ENCODE results near the gene WBP11. TPM values are rescaled to one million over a fixed set of nuclear protein-coding genes. Genes with fewer than 3 reads are reported as not detected.

The WBP11 gene
- total RNA-seq, 2 experiments from 2014 or later, result 83.9 to 95.7 TPM

- Mint-ChIP-seq H3K9me3 (no peaks in the 10 kb centered on the region), H3K27ac (no peak overlapping the region), H3K27me3 (no peaks in the 10 kb centered on the region), H3K4me1 (peaks cover 16% of the 10 kb centered on the region), H3K4me3 (no peak overlapping the region), H3K36me3 (ENCODE audit: low read depth) (no peaks in the 10 kb centered on the region)
- ChIA-PET POLR2A (no interaction called here), CTCF (interaction anchor here (0.8 to 1.5 kb wide), 4 partner anchors 9 to 41 kb away, joined by 3 to 4 read pairs (median 3); no protein-coding TSS in a partner anchor)
- no peak for DNase-seq
Observed at GRCh38 chr12:14810167-14810952, 7.1 kb upstream of the WBP11 start.

GRCh38 chr12:14803830-14804160 is 517 bp upstream of the WBP11 start:
- no peaks in the 10 kb centered on the region for H3K27me3 Mint-ChIP-seq
- no peak overlapping the region for H3K4me3 Mint-ChIP-seq
- no peak overlapping the region for H3K27ac Mint-ChIP-seq
- peaks cover 20% of the 10 kb centered on the region for H3K4me1 Mint-ChIP-seq
- ChIA-PET CTCF (interaction anchor here (0.9 to 2.5 kb wide), 7 partner anchors 11 to 35 kb away, joined by 3 to 15 read pairs (median 6); a partner anchor contains a TSS), POLR2A (interaction anchor here (1.0 to 2.1 kb wide), 3 partner anchors 29 to 156 kb away, joined by 3 to 18 read pairs (median 11); a partner anchor contains a TSS)
- DNase-seq, result no peak
- H3K36me3 Mint-ChIP-seq (ENCODE audit: low read depth), result peaks cover 14% of the 10 kb centered on the region
- no peaks in the 10 kb centered on the region for H3K9me3 Mint-ChIP-seq

- ChIA-PET POLR2A (interaction anchor here (2.1 kb wide), 2 partner anchors 28 to 32 kb away, joined by 11 to 18 read pairs; a partner anchor contains a TSS), CTCF (interaction anchor here (1.2 to 2.5 kb wide), 7 partner anchors 10 to 34 kb away, joined by 3 to 15 read pairs (median 6); a partner anchor contains a TSS)
- Mint-ChIP-seq H3K4me3 (no peak overlapping the region), H3K36me3 (ENCODE audit: low read depth) (peaks cover 25% of the 10 kb centered on the region), H3K27me3 (no peaks in the 10 kb centered on the region), H3K27ac (no peak overlapping the region), H3K9me3 (no peaks in the 10 kb centered on the region), H3K4me1 (peaks cover 21% of the 10 kb centered on the region)
- no peak for DNase-seq
Observed at GRCh38 chr12:14802721-14803010, 612 bp downstream of the WBP11 start.

- Mint-ChIP-seq H3K4me3 (no peak overlapping the region), H3K27ac (no peak overlapping the region), H3K9me3 (no peaks in the 10 kb centered on the region), H3K27me3 (no peaks in the 10 kb centered on the region), H3K36me3 (ENCODE audit: low read depth) (peaks cover 29% of the 10 kb centered on the region), H3K4me1 (peaks cover 22% of the 10 kb centered on the region)
- DNase-seq, result no peak
- POLR2A ChIA-PET, result interaction anchor here (2.1 kb wide), 2 partner anchors 28 to 32 kb away, joined by 11 to 18 read pairs; a partner anchor contains a TSS
- CTCF ChIA-PET, result interaction anchor here (0.8 to 2.5 kb wide), 7 partner anchors 9 to 31 kb away, joined by 3 to 15 read pairs (median 5); a partner anchor contains a TSS
Observed at GRCh38 chr12:14802247-14802646, 1.0 kb downstream of the WBP11 start.

- ChIA-PET POLR2A (no interaction called here), CTCF (interaction anchor here (0.5 to 0.7 kb wide), 2 partner anchors 30 to 201 kb away, joined by 3 read pairs; no protein-coding TSS in a partner anchor)
- H3K4me3 Mint-ChIP-seq, result no peak overlapping the region
- no peak for DNase-seq
- no peak overlapping the region for H3K27ac Mint-ChIP-seq
- peaks cover 81% of the 10 kb centered on the region for H3K36me3 Mint-ChIP-seq (ENCODE audit: low read depth)
- no peaks in the 10 kb centered on the region for H3K9me3 Mint-ChIP-seq
- peaks cover 4% of the 10 kb centered on the region for H3K4me1 Mint-ChIP-seq
- H3K27me3 Mint-ChIP-seq, result no peaks in the 10 kb centered on the region
Observed at GRCh38 chr12:14795028-14795448, 8.2 kb downstream of the WBP11 start.

- no peak overlapping the region for H3K27ac Mint-ChIP-seq
- H3K4me3 Mint-ChIP-seq, result no peak overlapping the region
- no peaks in the 10 kb centered on the region for H3K27me3 Mint-ChIP-seq
- ChIA-PET CTCF (interaction anchor here (0.9 to 2.7 kb wide), 3 partner anchors 9 to 14 kb away, joined by 3 to 19 read pairs (median 4); a partner anchor contains a TSS), POLR2A (no interaction called here)
- H3K36me3 Mint-ChIP-seq (ENCODE audit: low read depth), result peaks cover 44% of the 10 kb centered on the region
- H3K4me1 Mint-ChIP-seq, result peaks cover 6% of the 10 kb centered on the region
- DNase-seq, result no peak
- no peaks in the 10 kb centered on the region for H3K9me3 Mint-ChIP-seq
Observed at GRCh38 chr12:14785568-14785967, 17.7 kb downstream of the WBP11 start.

GRCh38 chr12:14784471-14784870 is 18.8 kb downstream of the WBP11 start:
- peaks cover 33% of the 10 kb centered on the region for H3K36me3 Mint-ChIP-seq (ENCODE audit: low read depth)
- no peak for DNase-seq
- no peaks in the 10 kb centered on the region for H3K27me3 Mint-ChIP-seq
- no peak overlapping the region for H3K27ac Mint-ChIP-seq
- POLR2A ChIA-PET, result no interaction called here
- H3K4me1 Mint-ChIP-seq, result peaks cover 14% of the 10 kb centered on the region
- CTCF ChIA-PET, result interaction anchor here (0.9 to 2.7 kb wide), 3 partner anchors 10 to 41 kb away, joined by 3 to 19 read pairs (median 6); partner anchors contain the start of genes C12orf60 and WBP11
- no peak overlapping the region for H3K4me3 Mint-ChIP-seq
- no peaks in the 10 kb centered on the region for H3K9me3 Mint-ChIP-seq

- no peaks in the 10 kb centered on the region for H3K9me3 Mint-ChIP-seq
- no peak overlapping the region for H3K27ac Mint-ChIP-seq
- CTCF ChIA-PET, result interaction anchor here (1.1 to 2.7 kb wide), 3 partner anchors 8 to 21 kb away, joined by 5 to 19 read pairs (median 6); partner anchors contain the start of genes C12orf60 and WBP11
- POLR2A ChIA-PET, result no interaction called here
- DNase-seq, result no peak
- no peak overlapping the region for H3K4me3 Mint-ChIP-seq
- H3K27me3 Mint-ChIP-seq, result no peaks in the 10 kb centered on the region
- peaks cover 23% of the 10 kb centered on the region for H3K36me3 Mint-ChIP-seq (ENCODE audit: low read depth)
- peaks cover 14% of the 10 kb centered on the region for H3K4me1 Mint-ChIP-seq
Observed at GRCh38 chr12:14782756-14783155, 20.5 kb downstream of the WBP11 start.

GRCh38 chr12:14781563-14781962 is 21.7 kb downstream of the WBP11 start:
- DNase-seq, result no peak
- no peak overlapping the region for H3K27ac Mint-ChIP-seq
- no peaks in the 10 kb centered on the region for H3K27me3 Mint-ChIP-seq
- peaks cover 18% of the 10 kb centered on the region for H3K4me1 Mint-ChIP-seq
- no peak overlapping the region for H3K4me3 Mint-ChIP-seq
- H3K36me3 Mint-ChIP-seq (ENCODE audit: low read depth), result peaks cover 13% of the 10 kb centered on the region
- CTCF ChIA-PET, result interaction anchor here (0.6 to 2.2 kb wide), 6 partner anchors 8 to 23 kb away, joined by 3 to 6 read pairs (median 4); partner anchors contain the start of genes C12orf60 and WBP11
- no peaks in the 10 kb centered on the region for H3K9me3 Mint-ChIP-seq
- POLR2A ChIA-PET, result interaction anchor here (1.5 kb wide), 1 partner anchor 12 kb away, joined by 3 read pairs; no protein-coding TSS in a partner anchor

- H3K4me1 Mint-ChIP-seq, result peaks cover 25% of the 10 kb centered on the region
- H3K27ac Mint-ChIP-seq, result no peak overlapping the region
- H3K4me3 Mint-ChIP-seq, result no peak overlapping the region
- peaks cover 13% of the 10 kb centered on the region for H3K36me3 Mint-ChIP-seq (ENCODE audit: low read depth)
- H3K27me3 Mint-ChIP-seq, result no peaks in the 10 kb centered on the region
- CTCF ChIA-PET, result interaction anchor here (0.7 to 2.2 kb wide), 3 partner anchors 8 to 24 kb away, joined by 3 to 6 read pairs (median 6); partner anchors contain the start of genes C12orf60 and WBP11
- no peak for DNase-seq
- POLR2A ChIA-PET, result interaction anchor here (1.5 kb wide), 1 partner anchor 11 kb away, joined by 3 read pairs; no protein-coding TSS in a partner anchor
- H3K9me3 Mint-ChIP-seq, result no peaks in the 10 kb centered on the region
Observed at GRCh38 chr12:14780859-14781258, 22.4 kb downstream of the WBP11 start.

- H3K9me3 Mint-ChIP-seq, result no peaks in the 10 kb centered on the region
- no peak overlapping the region for H3K4me3 Mint-ChIP-seq
- CTCF ChIA-PET, result interaction anchor here (1.3 to 1.5 kb wide), 2 partner anchors 10 to 13 kb away, joined by 3 to 10 read pairs; no protein-coding TSS in a partner anchor
- POLR2A ChIA-PET, result no interaction called here
- peaks cover 12% of the 10 kb centered on the region for H3K36me3 Mint-ChIP-seq (ENCODE audit: low read depth)
- H3K27me3 Mint-ChIP-seq, result no peaks in the 10 kb centered on the region
- H3K27ac Mint-ChIP-seq, result no peak overlapping the region
- DNase-seq, result no peak
- peaks cover 31% of the 10 kb centered on the region for H3K4me1 Mint-ChIP-seq
Observed at GRCh38 chr12:14779834-14780233, 23.4 kb downstream of the WBP11 start.

- CTCF ChIA-PET, result interaction anchor here (0.5 to 2.0 kb wide), 3 partner anchors 9 to 196 kb away, joined by 3 to 4 read pairs (median 3); no protein-coding TSS in a partner anchor
- Mint-ChIP-seq H3K27ac (no peak overlapping the region), H3K27me3 (no peaks in the 10 kb centered on the region), H3K4me1 (peaks cover 43% of the 10 kb centered on the region), H3K4me3 (no peak overlapping the region), H3K9me3 (no peaks in the 10 kb centered on the region), H3K36me3 (ENCODE audit: low read depth) (peaks cover 13% of the 10 kb centered on the region)
- no peak for DNase-seq
- POLR2A ChIA-PET, result no interaction called here
Observed at GRCh38 chr12:14777271-14777670, 26.0 kb downstream of the WBP11 start.

Measured in activated CD4-positive, alpha-beta T cell treated with anti-CD3 and anti-CD28 coated beads, Interleukin-2, amount 10 ng/mL, durations not matched to agents 7 days and 5 days (primary cell).